ENCODE data around the gene MED16. TPM values are rescaled to one million over a fixed set of nuclear protein-coding genes. Genes with fewer than 3 reads are reported as not detected.

Gene MED16
- total and polyA plus RNA-seq, 2 of the 13 experiments (the other 11 are each of a cell fraction or from before 2014, with no cell fraction given): 13.3 to 14.8 TPM

GRCh38 chr19:831407-832369 lies 61.3 kb downstream of the MED16 start (continued):
- peak; percentile 25; the same call in 1 of the 2 replicates for TF ChIP-seq ZNF687 (CRISPR knock-in tag; IDR thresholded peaks at IDR 0.05)
- TF ChIP-seq GTF3A (CRISPR knock-in tag; conservative IDR thresholded peaks at IDR 0.05): no peak
- TF ChIP-seq KDM1A (CRISPR knock-in tag; IDR thresholded peaks at IDR 0.05): 0 out of 2 replicates have a peak, but pooled peaks have one; percentile 50
- TF ChIP-seq ZNF281 (CRISPR knock-in tag; IDR thresholded peaks at IDR 0.05; ENCODE audit: borderline replicate concordance): peak; percentile 41; the same call in 1 of the 2 replicates
- no peak for TF ChIP-seq XBP1 (CRISPR knock-in tag; IDR thresholded peaks at IDR 0.05)
- no peak for TF ChIP-seq ZSCAN31 (CRISPR knock-in tag; IDR thresholded peaks at IDR 0.05; ENCODE audit: low read depth)
- TF ChIP-seq SRY (CRISPR knock-in tag; IDR thresholded peaks at IDR 0.05): no peak
- no peak for TF ChIP-seq HDAC2 (CRISPR knock-in tag; IDR thresholded peaks at IDR 0.05)
- no peak for TF ChIP-seq ZNF615 (CRISPR knock-in tag; IDR thresholded peaks at IDR 0.05; ENCODE audit: borderline replicate concordance)
- TF ChIP-seq PATZ1 (CRISPR knock-in tag; IDR thresholded peaks at IDR 0.05): peak; percentile 46; the same call in 1 of the 2 replicates
- TF ChIP-seq ZBTB20 (CRISPR knock-in tag; IDR thresholded peaks at IDR 0.05; ENCODE audit: borderline replicate concordance, low read depth): no peak
- no peak for TF ChIP-seq ZNF142 (CRISPR knock-in tag; IDR thresholded peaks at IDR 0.05)
